Spleen (tissue), 11 donors: ENCODE measurements around the gene RABGGTA. TPM values are rescaled to one million over a fixed set of nuclear protein-coding genes. Genes with fewer than 3 reads are reported as not detected.

Experiments
- DNase-seq: peaks from one replicate; pipeline ENCODE4 v3.0.0-alpha.2; 2020
- H3K27ac ChIP-seq, 8 donors: fragments of 200-600 bp; sonication (generic) in 7 of 8; 1 replicate in 4 of 8; 2 replicates in 4 of 8; pipeline versions ENCODE4 v1.5.0 to v1.8.0; 2016 to 2021; ENCODE audit warnings: inconsistent platforms in 4 of 8, mild to moderate bottlenecking in 4 of 8, moderate library complexity in 1 of 8
- H3K27me3 ChIP-seq, 7 donors: fragments of 200-600 bp; sonication (generic) in 6 of 7; replicated peaks in 1 of 7; 1 replicate in 4 of 7; 2 replicates in 3 of 7; pipeline versions ENCODE4 v1.5.0 to v1.8.0; 2016 to 2021; ENCODE audit warnings: inconsistent platforms in 3 of 7, mild to moderate bottlenecking in 1 of 7
- H3K36me3 ChIP-seq, 6 donors: fragments of 200-600 bp; sonication (generic) in 5 of 6; 1 replicate in 4 of 6; 2 replicates in 2 of 6; pipeline versions ENCODE4 v1.5.0 to v1.8.0; 2016 to 2021; ENCODE audit warnings: inconsistent platforms in 2 of 6
- H3K4me1 ChIP-seq, 6 donors: fragments of 200-600 bp; sonication (generic) in 5 of 6; 1 replicate in 3 of 6; 2 replicates in 3 of 6; pipeline versions ENCODE4 v1.5.0 to v1.8.0; 2016 to 2021; ENCODE audit warnings: inconsistent platforms in 3 of 6
- H3K4me3 ChIP-seq, 8 donors: fragments of 200-600 bp; sonication (generic) in 7 of 8; 1 replicate in 4 of 8; 2 replicates in 4 of 8; pipeline versions ENCODE4 v1.5.0 to v1.8.0; 2016 to 2021; ENCODE audit warnings: inconsistent platforms in 4 of 8, mild to moderate bottlenecking in 4 of 8, moderate library complexity in 2 of 8
- H3K9me3 ChIP-seq, 8 donors: fragments of 200-600 bp; sonication (generic) in 7 of 8; 1 replicate in 4 of 8; 2 replicates in 4 of 8; pipeline versions ENCODE4 v1.5.0 to v1.8.0; 2016 to 2021; ENCODE audit warnings: inconsistent platforms in 4 of 8
- CTCF ChIP-seq, 11 experiments: fragments of 200-600 bp in 7 of 11; fragments of 450-650 bp in 4 of 11; sonication (generic) in 4 of 11; IDR thresholded peaks in 8 of 11; conservative IDR thresholded peaks in 3 of 11; 1 replicate in 7 of 11; 2 replicates in 4 of 11; pipeline versions ENCODE4 v1.4.0 to v1.8.0; 2016 to 2021; ENCODE audit warnings: antibody characterized with exemption in 11 of 11, inconsistent platforms in 4 of 11, mild to moderate bottlenecking in 1 of 11
- POLR2A ChIP-seq, 3 donors: fragments of 450-650 bp; IDR thresholded peaks; one replicate each; pipeline ENCODE4 v1.5.1; 2017; ENCODE audit warnings: antibody characterized with exemption in 3 of 3, mild to moderate bottlenecking in 1 of 3
- POLR2AphosphoS5 ChIP-seq, 3 donors: sonication (generic); formaldehyde crosslinking; IDR thresholded peaks; one replicate each; pipeline ENCODE4 v1.5.1; 2017; ENCODE audit warnings: antibody characterized with exemption in 3 of 3
- WGBS, 5 donors: extraction: QIAGEN DNeasy Blood & Tissue Kit in 3 of 5; methylation state at CpG; one replicate each; pipeline versions ENCODE4 v1.1.5 to v1.1.7; 2013 to 2018; 5-methylcytosine and 5-hydroxymethylcytosine counted together
- intact Hi-C: fragments of 100-400 bp; cut with DNase I; formaldehyde crosslinking; loops from one replicate; pipeline ENCODE4 v1.15.0; 2023; ENCODE audit warnings: low total_unique reads
- polyA plus RNA-seq, 3 donors: library from polyadenylated mRNA; stranded (reverse); fragments of 200-250 nt; gene quantifications; one replicate each; pipeline ENCODE4 v1.2.1, GENCODE V29; 2013
- total RNA-seq, 7 donors: library from RNA; depleted of rRNA in 3 of 7; stranded (reverse); fragments of >200 nt in 3 of 7; fragmentation: NEBNext Ultra II Directional in 4 of 7; extraction: Animal tissue kit (Norgen Biotek cat#: 25700) in 4 of 7; gene quantifications; one replicate each; pipeline versions ENCODE4 v1.1.0 to v1.2.1, GENCODE V29; 2016 to 2021
- donor health status: healthy with polysubstance abuse.
- donor health status: DM: no; HTN: no; CAD: no; lungs with moderate emphysema.
- donor health status: DM: no; HTN: no; CAD: no.
- donor health status: Bipolar disorder and iron deficiency.
- donor health status: healthy.
- donor health status: DM: no; HTN: no; CAD: no.
- donor health status: DM: yes; HTN: yes; CAD: no.

RABGGTA gene
- total and polyA plus RNA-seq, 10 donors: 22.5 to 63.0 (median 47.0) TPM

DNA sequence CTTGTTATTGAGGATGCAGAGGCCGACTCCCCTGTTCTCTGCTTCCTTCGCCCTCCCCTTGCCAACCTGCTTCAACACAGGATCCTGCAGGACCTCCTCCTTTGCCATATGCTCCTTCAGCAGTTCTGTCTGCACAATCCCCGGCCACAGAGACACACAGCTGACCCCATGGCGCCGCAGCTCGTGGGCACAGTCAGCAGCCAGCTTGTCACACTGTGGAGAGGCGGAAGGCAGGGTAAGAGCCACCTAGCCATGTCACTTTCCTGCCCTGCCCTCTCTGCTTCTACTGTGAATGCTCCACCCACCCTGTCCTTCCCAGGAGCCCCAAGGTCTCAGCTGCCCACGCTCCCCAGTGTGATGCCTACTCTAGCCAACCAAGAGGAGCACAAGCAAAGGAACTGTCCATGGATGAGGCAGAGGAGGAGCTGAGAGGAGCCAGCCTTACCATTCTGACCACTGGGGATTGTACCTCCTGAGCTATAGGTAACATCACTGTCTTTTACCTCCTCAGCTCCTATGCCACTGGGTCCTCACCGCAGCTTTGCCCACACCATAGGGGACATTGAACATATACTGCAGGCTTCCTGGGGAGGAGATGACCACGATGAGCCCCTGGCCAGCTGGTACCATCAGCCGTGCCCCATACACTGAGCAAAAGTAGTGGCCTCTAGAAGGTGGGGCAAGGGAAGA lies 20.9 kb upstream of the RABGGTA start:
- H3K27me3 ChIP-seq: no peaks in the 10 kb centered on the region
- WGBS, 5 donors: 78 to 92% (median 88%) methylated on average over 11 of the region's 11 CpGs
- TF ChIP-seq CTCF (IDR thresholded peaks at IDR 0.05 in 8 of 11, conservative IDR thresholded peaks at IDR 0.05 in 3 of 11) (no peak), POLR2AphosphoS5 (IDR thresholded peaks at IDR 0.05) (peak in 2 of 3 donors; percentile 34 to 41)
- no peak for DNase-seq
- no peaks in the 10 kb centered on the region for H3K9me3 ChIP-seq
- peak overlapping the region in 1 of 8 donors; percentile 17 for H3K27ac ChIP-seq
- peaks cover 3 to 82% (median 57%) of the 10 kb centered on the region in 6 donors for H3K36me3 ChIP-seq
- H3K4me1 ChIP-seq: peaks cover 9 to 29% (median 14%) of the 10 kb centered on the region in 6 donors
- intact Hi-C loops: no loop called here
- H3K4me3 ChIP-seq: no peak overlapping the region

DNA sequence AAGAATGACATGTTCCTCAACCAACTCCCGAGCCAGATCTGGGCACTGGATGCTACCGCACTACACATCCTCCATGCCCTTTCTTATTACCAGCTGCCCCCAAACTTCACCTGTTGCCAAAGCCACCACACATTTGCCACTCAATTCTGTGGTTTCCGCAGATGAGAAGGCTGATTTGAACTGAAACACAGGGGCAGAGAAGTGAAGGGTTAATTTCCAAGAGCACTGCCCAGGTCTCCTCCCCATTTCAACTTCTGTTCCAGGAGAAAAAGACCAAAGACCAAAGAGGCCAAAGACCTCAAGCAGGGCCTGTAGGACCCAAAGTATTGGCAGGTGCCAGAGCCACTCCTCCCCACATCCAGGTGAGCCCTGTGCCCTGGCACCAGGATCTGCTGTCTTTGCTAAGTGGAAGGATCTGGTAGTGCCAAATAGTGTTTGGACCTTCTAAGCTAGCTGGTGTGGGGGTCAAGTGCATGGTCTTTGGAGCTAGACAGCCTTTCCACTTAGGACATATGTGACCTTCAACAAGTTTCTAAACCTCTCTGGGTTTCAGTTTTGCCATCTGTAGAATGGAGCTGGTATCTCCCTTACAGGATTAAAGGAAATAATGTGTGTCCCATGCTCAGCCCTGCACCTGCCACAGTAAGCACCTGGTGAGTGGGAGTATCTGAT lies 20.2 kb upstream of the RABGGTA start:
- Histone ChIP-seq H3K9me3 (no peaks in the 10 kb centered on the region), H3K4me1 (peaks cover 3 to 22% (median 7%) of the 10 kb centered on the region in 6 donors), H3K27me3 (no peaks in the 10 kb centered on the region), H3K36me3 (peaks cover 3 to 77% (median 57%) of the 10 kb centered on the region in 6 donors), H3K4me3 (no peak overlapping the region), H3K27ac (peak overlapping the region in 1 of 8 donors; percentile 9)
- DNase-seq: no peak
- 79 to 97% (median 92%) methylated on average over 3 of the region's 3 CpGs for WGBS, 5 donors
- TF ChIP-seq POLR2AphosphoS5 (IDR thresholded peaks at IDR 0.05) (no peak), CTCF (IDR thresholded peaks at IDR 0.05 in 8 of 11, conservative IDR thresholded peaks at IDR 0.05 in 3 of 11) (no peak), POLR2A (IDR thresholded peaks at IDR 0.05) (no peak)
- intact Hi-C loops: no loop called here

- H3K9me3 ChIP-seq: no peaks in the 10 kb centered on the region
- H3K27ac ChIP-seq: no peak overlapping the region
- DNase-seq: no peak
- H3K27me3 ChIP-seq: no peaks in the 10 kb centered on the region
- H3K4me1 ChIP-seq: peaks cover 0 to 14% (median 4%) of the 10 kb centered on the region in 6 donors
- H3K4me3 ChIP-seq: no peak overlapping the region
- TF ChIP-seq CTCF (IDR thresholded peaks at IDR 0.05 in 8 of 11, conservative IDR thresholded peaks at IDR 0.05 in 3 of 11) (no peak), POLR2AphosphoS5 (IDR thresholded peaks at IDR 0.05) (no peak), POLR2A (IDR thresholded peaks at IDR 0.05) (no peak)
- H3K36me3 ChIP-seq: peaks cover 3 to 69% (median 52%) of the 10 kb centered on the region in 6 donors
- intact Hi-C loops: no loop called here
- 73 to 95% (median 91%) methylated on average over 9 of the region's 9 CpGs for WGBS, 5 donors
Measured at GRCh38 chr14:24290746-24291145, 19.3 kb upstream of the RABGGTA start.

- Histone ChIP-seq H3K36me3 (peaks cover 0 to 59% (median 44%) of the 10 kb centered on the region in 6 donors), H3K27ac (no peak overlapping the region), H3K9me3 (no peaks in the 10 kb centered on the region), H3K27me3 (no peaks in the 10 kb centered on the region), H3K4me3 (no peak overlapping the region), H3K4me1 (peaks cover 0 to 13% (median 4%) of the 10 kb centered on the region in 6 donors)
- TF ChIP-seq CTCF (IDR thresholded peaks at IDR 0.05 in 8 of 11, conservative IDR thresholded peaks at IDR 0.05 in 3 of 11) (no peak), POLR2A (IDR thresholded peaks at IDR 0.05) (no peak), POLR2AphosphoS5 (IDR thresholded peaks at IDR 0.05) (no peak)
- no peak for DNase-seq
- 50 to 75% (median 60%) methylated on average over 5 to 6 of the region's 6 CpGs for WGBS, 5 donors
- intact Hi-C loops: no loop called here
Measured at GRCh38 chr14:24289649-24290280, 18.4 kb upstream of the RABGGTA start.
